Lung (tissue), 12 donors: ENCODE measurements around the gene NKIRAS1. TPM values are rescaled to one million over a fixed set of nuclear protein-coding genes. Genes with fewer than 3 reads are reported as not detected.

ENCODE experiments used
- ATAC-seq: fragments of 200-7000 bp; cut with Tn5 transposase; one replicate; pipeline ENCODE4 v1.9.1; 2020; ENCODE audit warnings: moderate number of reproducible peaks; ENCODE audit not compliant: insufficient read depth, low FRiP score
- DNase-seq, 3 donors: peaks; one replicate each; pipeline ENCODE4 v3.0.0-alpha.2; 2013 to 2017
- H3K27ac ChIP-seq, 2 donors: one replicate each; pipeline ENCODE4 v1.5.1; 2013; ENCODE audit warnings: mild to moderate bottlenecking in 2 of 2, moderate library complexity in 2 of 2, control low read depth in 1 of 2, inconsistent platforms in 1 of 2, low read depth in 1 of 2, low read length in 1 of 2
- H3K27me3 ChIP-seq, 3 donors: one replicate each; pipeline ENCODE4 v1.5.1; 2013; ENCODE audit warnings: low read length in 2 of 3; ENCODE audit not compliant: control insufficient read depth in 3 of 3, insufficient read depth in 3 of 3
- H3K36me3 ChIP-seq, 4 donors: one replicate each; pipeline ENCODE4 v1.5.1; 2013; ENCODE audit warnings: low read length in 4 of 4, mild to moderate bottlenecking in 1 of 4, moderate library complexity in 1 of 4; ENCODE audit not compliant: control insufficient read depth in 4 of 4, insufficient read depth in 4 of 4
- H3K4me1 ChIP-seq, 5 donors: one replicate each; pipeline ENCODE4 v1.5.1; 2013; ENCODE audit warnings: low read length in 5 of 5, mild to moderate bottlenecking in 2 of 5, moderate library complexity in 1 of 5; ENCODE audit not compliant: control insufficient read depth in 5 of 5, insufficient read depth in 5 of 5
- H3K4me3 ChIP-seq: one replicate; pipeline ENCODE4 v1.5.1; 2013; ENCODE audit warnings: mild to moderate bottlenecking, control low read depth, moderate library complexity
- H3K9ac ChIP-seq, 2 donors: one replicate each; pipeline ENCODE4 v1.5.1; 2013; ENCODE audit warnings: low read length in 2 of 2, control low read depth in 1 of 2; ENCODE audit not compliant: insufficient read depth in 1 of 2
- H3K9me3 ChIP-seq, 4 donors: one replicate each; pipeline ENCODE4 v1.5.1; 2013; ENCODE audit warnings: low read length in 3 of 4, mild to moderate bottlenecking in 1 of 4, moderate library complexity in 1 of 4; ENCODE audit not compliant: control insufficient read depth in 4 of 4, insufficient read depth in 3 of 4
- WGBS, 2 donors: extraction: QIAGEN DNeasy Blood & Tissue Kit; methylation state at CpG; one replicate each; pipeline ENCODE4 v1.1.7; 2013; 5-methylcytosine and 5-hydroxymethylcytosine counted together
- polyA plus RNA-seq, 2 donors: library from polyadenylated mRNA; stranded (reverse); fragments of 200-250 nt; gene quantifications; one replicate each; pipeline ENCODE4 v1.2.1, GENCODE V29; 2013
- total RNA-seq, 2 donors: library from RNA; depleted of rRNA in 1 of 2; stranded (reverse); fragments of >200 nt in 1 of 2; gene quantifications; one replicate each; pipeline ENCODE4 v1.2.1, GENCODE V29; 2014 to 2021
- TF ChIP-seq, protein P1 (sequence below): IDR thresholded peaks from 2 replicates; pipeline ENCODE4 v1.5.1; 2012; ENCODE audit warnings: mild to moderate bottlenecking; ENCODE audit errors: control extremely low read depth, extremely low read depth
- donor health status: control.
- donor health status: control.
- donor health status: Bipolar disorder and iron deficiency.
- donor health status: healthy.
- donor health status: DM: yes; HTN: yes; CAD: no.

NKIRAS1 gene
- total and polyA plus RNA-seq, 4 donors = 6.7 to 17.1 (median 9.1) TPM

DNA sequence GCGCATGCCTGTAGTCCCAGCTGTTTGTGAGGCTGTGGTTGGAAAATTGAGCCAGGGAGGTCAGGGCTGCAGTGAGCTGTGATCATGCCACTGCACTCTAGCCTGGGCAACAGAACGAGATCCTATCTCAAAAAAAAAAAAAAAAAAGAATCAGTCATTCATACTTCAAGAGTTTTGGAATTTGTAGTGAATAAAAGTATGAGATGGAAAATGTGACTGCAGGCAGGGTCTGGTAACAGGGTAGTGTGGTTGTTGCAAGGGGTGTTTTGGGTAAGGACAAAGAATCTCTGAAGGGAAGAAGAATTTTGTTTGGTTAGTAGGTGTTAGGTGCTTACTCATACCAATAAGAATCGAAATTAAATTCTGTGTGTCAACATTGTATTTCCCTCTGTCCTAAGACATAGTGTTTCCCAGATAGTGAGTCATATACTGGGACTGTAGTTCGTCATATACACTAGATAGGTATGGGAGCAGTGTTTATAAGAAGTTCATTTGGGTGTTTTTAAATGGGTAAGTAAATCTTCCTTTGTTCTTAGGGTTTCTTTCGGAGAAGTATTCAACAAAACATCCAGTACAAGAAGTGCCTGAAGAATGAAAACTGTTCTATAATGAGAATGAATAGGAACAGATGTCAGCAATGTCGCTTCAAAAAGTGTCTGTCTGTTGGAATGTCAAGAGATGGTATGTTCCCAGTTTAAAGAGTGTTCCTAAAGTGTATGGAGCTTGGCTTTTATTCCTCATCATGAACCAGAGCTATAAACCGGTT lies 42.5 kb upstream of the NKIRAS1 start:
- peak; percentile 70 for ATAC-seq
- Histone ChIP-seq H3K9ac (no peak overlapping the region), H3K36me3 (peaks cover 6 to 41% (median 10%) of the 10 kb centered on the region in 4 donors), H3K27me3 (no peaks in the 10 kb centered on the region), H3K4me1 (peaks cover 0 to 8% (median 0%) of the 10 kb centered on the region in 5 donors), H3K27ac (peak overlapping the region; percentile 40 to 48), H3K9me3 (no peaks in the 10 kb centered on the region), H3K4me3 (no peak overlapping the region)
- WGBS, 2 donors = 73 to 86% methylated on average over 7 of the region's 7 CpGs
- TF ChIP-seq, protein P1, sequence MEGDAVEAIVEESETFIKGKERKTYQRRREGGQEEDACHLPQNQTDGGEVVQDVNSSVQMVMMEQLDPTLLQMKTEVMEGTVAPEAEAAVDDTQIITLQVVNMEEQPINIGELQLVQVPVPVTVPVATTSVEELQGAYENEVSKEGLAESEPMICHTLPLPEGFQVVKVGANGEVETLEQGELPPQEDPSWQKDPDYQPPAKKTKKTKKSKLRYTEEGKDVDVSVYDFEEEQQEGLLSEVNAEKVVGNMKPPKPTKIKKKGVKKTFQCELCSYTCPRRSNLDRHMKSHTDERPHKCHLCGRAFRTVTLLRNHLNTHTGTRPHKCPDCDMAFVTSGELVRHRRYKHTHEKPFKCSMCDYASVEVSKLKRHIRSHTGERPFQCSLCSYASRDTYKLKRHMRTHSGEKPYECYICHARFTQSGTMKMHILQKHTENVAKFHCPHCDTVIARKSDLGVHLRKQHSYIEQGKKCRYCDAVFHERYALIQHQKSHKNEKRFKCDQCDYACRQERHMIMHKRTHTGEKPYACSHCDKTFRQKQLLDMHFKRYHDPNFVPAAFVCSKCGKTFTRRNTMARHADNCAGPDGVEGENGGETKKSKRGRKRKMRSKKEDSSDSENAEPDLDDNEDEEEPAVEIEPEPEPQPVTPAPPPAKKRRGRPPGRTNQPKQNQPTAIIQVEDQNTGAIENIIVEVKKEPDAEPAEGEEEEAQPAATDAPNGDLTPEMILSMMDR = no peak
- no peak for DNase-seq

- WGBS, 2 donors = 68 to 80% methylated on average over 3 of the region's 3 CpGs
- Histone ChIP-seq H3K27me3 (no peaks in the 10 kb centered on the region), H3K9me3 (no peaks in the 10 kb centered on the region), H3K4me1 (peaks cover 0 to 30% (median 3%) of the 10 kb centered on the region in 5 donors), H3K36me3 (peaks cover 2 to 29% (median 5%) of the 10 kb centered on the region in 4 donors), H3K27ac (no peak overlapping the region), H3K9ac (no peak overlapping the region), H3K4me3 (no peak overlapping the region)
- TF ChIP-seq, protein P1 = no peak
- ATAC-seq (no peak), DNase-seq (no peak)
Observed at GRCh38 chr3:23956701-23957100, 39.9 kb upstream of the NKIRAS1 start.

DNA sequence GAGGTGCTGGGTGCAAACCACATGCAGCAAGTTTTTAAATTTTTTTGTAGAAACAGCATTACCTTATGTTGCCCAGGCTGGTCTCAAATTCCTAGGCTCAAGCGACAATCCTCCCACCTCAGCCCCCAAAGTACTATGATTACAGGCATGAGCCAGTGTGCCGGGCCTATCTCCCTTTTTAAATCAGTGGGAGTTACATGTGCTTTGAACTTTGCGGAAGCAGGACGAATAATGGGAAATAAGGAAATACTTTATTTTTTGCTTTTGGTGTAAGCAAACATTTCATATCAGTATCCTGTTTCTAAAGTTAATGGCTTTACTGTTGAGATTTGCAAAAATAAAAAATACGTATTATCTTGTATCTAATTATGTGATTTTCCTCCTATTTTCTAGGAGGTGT lies 37.4 kb upstream of the NKIRAS1 start:
- Histone ChIP-seq H3K36me3 (peaks cover 0 to 19% (median 2%) of the 10 kb centered on the region in 4 donors), H3K27ac (peak overlapping the region in 1 of 2 donors; percentile 19), H3K4me1 (peaks cover 3 to 44% (median 7%) of the 10 kb centered on the region in 5 donors), H3K9me3 (no peaks in the 10 kb centered on the region), H3K4me3 (no peak overlapping the region), H3K9ac (no peak overlapping the region), H3K27me3 (no peaks in the 10 kb centered on the region)
- TF ChIP-seq, protein P1 = no peak
- ATAC-seq (no peak), DNase-seq (no peak)
- WGBS, 2 donors = 69 to 82% methylated on average over 5 of the region's 5 CpGs
